Measurements from ENCODE around the gene KLHL6.

KLHL6 gene

DNA sequence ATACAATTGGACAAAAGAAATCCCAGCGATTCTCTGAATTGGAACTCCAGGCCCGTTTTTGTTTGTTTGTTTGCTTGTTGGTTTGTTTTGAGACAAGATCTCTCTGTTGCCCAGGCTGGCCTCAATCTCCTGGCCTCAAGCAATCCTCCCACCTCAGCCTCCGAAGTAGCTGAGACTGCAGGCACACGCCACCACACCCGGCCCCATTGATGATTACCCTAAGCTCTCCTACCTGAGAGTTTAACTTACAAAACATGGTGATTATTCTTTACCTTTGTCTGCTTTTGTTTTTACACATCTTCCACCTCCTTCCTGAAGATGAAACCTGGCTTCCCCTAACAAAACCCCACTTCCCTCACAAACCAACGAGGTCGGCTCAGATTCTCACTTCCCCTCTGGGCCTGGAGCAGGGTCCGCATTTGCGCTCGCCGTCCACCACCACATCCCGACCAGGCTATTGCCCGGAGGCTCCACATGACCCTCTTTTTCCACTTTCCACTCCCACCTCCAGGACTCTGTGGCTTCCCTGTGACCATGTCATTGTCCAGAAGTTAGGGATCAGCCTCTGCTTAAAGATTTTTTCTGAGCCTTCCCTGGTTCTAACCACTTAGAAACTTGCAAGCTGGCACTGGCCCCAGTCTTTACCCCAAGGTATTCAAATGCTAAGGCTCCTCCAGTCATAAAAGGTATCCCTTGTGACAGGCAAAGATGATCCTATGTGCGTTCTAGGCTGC is 14.8 kb downstream of the KLHL6 start:
- no peak overlapping the region for H3K4me3 ChIP-seq (ENCODE audit: low read depth, low read length)
- TF ChIP-seq, protein P1, sequence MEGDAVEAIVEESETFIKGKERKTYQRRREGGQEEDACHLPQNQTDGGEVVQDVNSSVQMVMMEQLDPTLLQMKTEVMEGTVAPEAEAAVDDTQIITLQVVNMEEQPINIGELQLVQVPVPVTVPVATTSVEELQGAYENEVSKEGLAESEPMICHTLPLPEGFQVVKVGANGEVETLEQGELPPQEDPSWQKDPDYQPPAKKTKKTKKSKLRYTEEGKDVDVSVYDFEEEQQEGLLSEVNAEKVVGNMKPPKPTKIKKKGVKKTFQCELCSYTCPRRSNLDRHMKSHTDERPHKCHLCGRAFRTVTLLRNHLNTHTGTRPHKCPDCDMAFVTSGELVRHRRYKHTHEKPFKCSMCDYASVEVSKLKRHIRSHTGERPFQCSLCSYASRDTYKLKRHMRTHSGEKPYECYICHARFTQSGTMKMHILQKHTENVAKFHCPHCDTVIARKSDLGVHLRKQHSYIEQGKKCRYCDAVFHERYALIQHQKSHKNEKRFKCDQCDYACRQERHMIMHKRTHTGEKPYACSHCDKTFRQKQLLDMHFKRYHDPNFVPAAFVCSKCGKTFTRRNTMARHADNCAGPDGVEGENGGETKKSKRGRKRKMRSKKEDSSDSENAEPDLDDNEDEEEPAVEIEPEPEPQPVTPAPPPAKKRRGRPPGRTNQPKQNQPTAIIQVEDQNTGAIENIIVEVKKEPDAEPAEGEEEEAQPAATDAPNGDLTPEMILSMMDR (IDR thresholded peaks at IDR 0.05; ENCODE audit: low read depth, low read length): no peak

DNA sequence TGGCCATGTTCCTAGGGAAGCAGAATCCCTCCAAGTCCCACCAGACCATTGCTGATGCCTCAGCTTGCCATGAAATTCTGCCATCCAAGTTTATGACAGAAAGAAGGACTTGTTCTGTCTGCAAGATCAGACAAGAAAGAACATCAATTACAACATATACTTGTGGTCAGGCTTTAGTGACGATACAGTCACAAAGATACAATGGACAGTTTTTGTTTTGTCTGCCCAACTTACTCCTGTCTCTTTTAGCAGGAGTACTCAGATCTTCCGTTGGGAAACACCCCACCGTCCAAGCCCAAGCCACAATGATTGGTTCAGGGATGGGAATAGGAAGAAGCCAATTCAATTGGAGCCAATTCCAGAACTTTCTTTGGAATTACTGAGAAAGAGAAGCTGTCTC is 15.7 kb downstream of the KLHL6 start:
- TF ChIP-seq, protein P1 (IDR thresholded peaks at IDR 0.05; ENCODE audit: low read depth, low read length): no peak
- no peak overlapping the region for H3K4me3 ChIP-seq (ENCODE audit: low read depth, low read length)

DNA sequence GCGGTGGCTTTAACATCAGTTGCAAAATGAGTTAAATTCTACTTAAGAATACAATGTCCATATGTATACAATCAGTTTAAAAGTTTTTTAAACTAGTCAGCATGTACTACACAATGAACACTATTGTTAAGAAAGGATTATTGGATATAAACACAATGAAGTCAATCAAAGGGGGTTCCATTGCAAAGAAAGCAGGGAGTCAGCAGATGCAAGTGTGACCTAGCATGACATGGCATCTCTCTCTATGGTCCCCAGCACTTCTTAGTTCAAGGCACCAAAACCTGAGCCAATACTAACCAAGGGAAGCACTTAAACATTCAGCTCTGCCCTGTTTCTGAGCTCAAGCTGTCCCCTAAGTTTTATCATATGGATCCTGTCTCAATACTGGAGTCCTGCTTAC is 17.0 kb downstream of the KLHL6 start:
- H3K4me3 ChIP-seq (ENCODE audit: low read depth, low read length): no peak overlapping the region
- TF ChIP-seq, protein P1 (IDR thresholded peaks at IDR 0.05; ENCODE audit: low read depth, low read length): no peak

DNA sequence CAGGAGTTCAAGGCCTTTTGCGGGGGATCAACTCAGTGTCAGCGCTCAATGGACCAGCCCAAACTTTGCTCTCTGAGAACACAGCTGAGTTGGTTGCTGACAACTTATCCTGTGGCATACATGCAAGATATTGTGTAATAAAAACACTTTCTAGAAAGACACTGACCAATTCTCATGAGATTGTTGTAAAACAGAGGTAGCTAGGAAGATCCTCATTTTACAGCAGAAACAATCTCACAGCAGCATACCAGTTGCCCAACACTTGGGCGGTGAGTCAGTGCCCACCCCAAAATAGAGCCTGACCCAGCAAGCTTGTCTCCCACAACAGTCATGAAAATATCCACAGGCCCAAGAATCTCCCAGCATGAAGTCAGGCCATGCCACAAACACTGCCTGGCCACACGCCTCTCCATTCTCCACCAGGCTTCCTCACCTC is 18.2 kb downstream of the KLHL6 start:
- TF ChIP-seq, protein P1 (IDR thresholded peaks at IDR 0.05; ENCODE audit: low read depth, low read length): no peak
- no peak overlapping the region for H3K4me3 ChIP-seq (ENCODE audit: low read depth, low read length)

DNA sequence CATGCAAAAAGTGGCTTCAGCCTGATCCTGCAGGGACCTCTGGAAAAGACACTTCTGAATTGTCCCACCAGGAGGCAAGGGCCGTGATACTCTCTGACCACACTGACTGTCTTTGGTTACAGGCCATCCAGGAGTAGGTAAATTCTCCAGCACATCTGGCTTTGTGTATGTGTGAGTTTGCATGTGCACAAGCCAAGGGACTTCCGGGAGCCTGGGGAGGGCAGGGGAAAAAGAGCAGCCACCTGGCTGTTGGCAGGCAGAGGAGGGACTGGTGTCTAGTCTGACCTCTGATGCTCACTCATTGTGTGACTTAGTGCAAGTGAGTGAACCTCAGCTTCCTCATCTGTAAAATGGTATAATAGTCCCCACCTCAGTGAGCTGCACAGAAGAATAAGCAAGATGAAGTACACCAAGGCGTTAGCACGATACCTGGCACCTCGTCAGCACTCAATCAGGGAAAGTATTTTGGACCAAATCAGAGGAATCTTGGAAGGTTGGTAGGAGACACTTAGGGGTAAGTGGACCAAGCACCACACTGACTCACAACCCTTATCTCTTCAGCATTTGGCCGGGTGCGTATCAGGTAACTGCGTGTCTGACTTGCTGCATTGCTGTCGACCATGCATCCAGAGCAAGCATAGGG is 19.1 kb downstream of the KLHL6 start:
- TF ChIP-seq, protein P1 (IDR thresholded peaks at IDR 0.05; ENCODE audit: low read depth, low read length): no peak
- H3K4me3 ChIP-seq (ENCODE audit: low read depth, low read length): no peak overlapping the region

DNA sequence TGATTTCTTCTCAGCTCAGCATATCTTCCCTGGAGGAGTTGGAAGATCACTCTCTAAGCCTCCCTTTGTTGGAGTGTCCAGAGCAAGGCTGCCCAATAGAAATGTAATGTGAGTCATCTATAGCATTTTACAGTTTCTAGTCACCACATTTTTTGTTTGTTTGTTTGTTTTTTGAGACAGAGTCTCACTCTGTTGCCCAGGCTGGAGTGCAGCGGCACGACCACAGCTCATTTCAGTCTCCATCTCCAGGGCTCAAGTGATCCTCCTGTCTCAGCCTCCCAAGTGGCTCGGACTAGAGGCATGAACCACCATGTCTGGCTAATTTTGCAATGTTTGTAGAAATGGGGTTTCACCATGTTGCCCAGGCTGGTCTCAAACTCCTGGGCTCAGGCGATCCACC is 21.3 kb downstream of the KLHL6 start:
- H3K4me3 ChIP-seq (ENCODE audit: low read depth, low read length): no peak overlapping the region
- TF ChIP-seq, protein P1 (IDR thresholded peaks at IDR 0.05; ENCODE audit: low read depth, low read length): no peak

DNA sequence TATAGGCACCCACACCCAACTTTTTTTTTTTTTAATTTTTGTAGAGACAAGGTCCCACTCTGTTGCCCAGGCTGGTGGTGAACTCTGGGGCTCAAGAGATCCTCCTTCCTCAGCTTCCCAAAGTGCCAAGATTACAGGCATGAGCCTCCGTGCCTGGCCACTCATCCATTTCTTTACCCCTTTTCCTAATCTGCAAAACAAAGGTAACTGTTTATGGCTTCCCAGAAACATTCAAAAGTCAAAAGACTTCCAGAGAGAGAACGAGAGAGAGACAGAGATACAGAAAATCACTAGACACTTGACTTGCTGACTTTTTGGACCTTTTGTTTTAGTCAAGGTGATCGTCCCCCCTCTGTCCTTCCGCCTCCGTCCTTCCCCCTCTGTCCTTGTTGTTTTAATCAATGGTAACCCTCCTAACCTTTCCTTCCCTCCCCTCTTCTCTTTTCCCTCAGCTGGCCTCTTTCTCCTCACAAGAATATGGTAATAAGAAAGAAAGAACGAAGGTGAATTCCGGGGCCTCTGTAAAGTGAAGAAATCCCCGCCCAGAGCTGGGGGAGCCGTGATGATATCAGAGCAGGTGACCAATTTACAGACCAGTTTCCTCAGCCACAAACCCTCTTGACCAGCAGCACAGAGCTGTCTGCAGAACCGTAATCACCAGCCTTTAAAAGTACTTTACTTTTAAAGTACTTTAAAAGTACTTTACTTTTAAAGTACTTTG is 21.9 kb downstream of the KLHL6 start:
- H3K4me3 ChIP-seq (ENCODE audit: low read depth, low read length): no peak overlapping the region
- TF ChIP-seq, protein P1 (IDR thresholded peaks at IDR 0.05; ENCODE audit: low read depth, low read length): no peak

Data from WI38 (cell line).